Caco-2 (cell line): ENCODE data around the gene SPTB. TPM values are rescaled to one million over a fixed set of nuclear protein-coding genes. Genes with fewer than 3 reads are reported as not detected.

Experiments
- BruUV-seq: library from RNA; stranded (reverse); fragments of 400-500 nt; replicated peaks from 2 replicates; lab custom pipeline; 2021; lab: Mats Ljungman, UMichigan
- CTCF ChIA-PET: fragments of 300-600 bp; sonication (Branson Sonifier 250); formaldehyde crosslinking; loops from one replicate; lab custom pipeline; 2022; ENCODE audit warnings: antibody characterized with exemption; lab: Charles Lee
- POLR2A ChIA-PET: fragments of 300-600 bp; sonication (Branson Sonifier 250); formaldehyde crosslinking; loops from one replicate; lab custom pipeline; 2022; ENCODE audit warnings: antibody characterized with exemption; lab: Charles Lee
- DNase-seq, 2 experiments: peaks; one replicate each; pipeline versions ENCODE4 v3.0.0 to v3.0.0-alpha.2; 2020 to 2022
- H3K27me3 ChIP-seq: replicated peaks from 2 replicates; pipeline ENCODE4 v1.6.0; 2011; ENCODE audit warnings: low read length; ENCODE audit not compliant: control insufficient read depth, insufficient read depth
- H3K36me3 ChIP-seq: 2 replicates; pipeline ENCODE4 v1.5.1; 2011; ENCODE audit warnings: low read length; ENCODE audit not compliant: control insufficient read depth, insufficient read depth
- H3K4me1 ChIP-seq: fragments of 250-450 bp; sonication (Bioruptor Pico); 2 replicates; pipeline ENCODE4 v1.5.1; 2020; ENCODE audit warnings: mild to moderate bottlenecking
- H3K4me3 ChIP-seq: 2 replicates; pipeline ENCODE4 v1.5.1; 2011; ENCODE audit warnings: low read depth, mild to moderate bottlenecking, control low read depth, low read length
- H3K9me3 ChIP-seq: fragments of 250-450 bp; sonication (Bioruptor Pico); 2 replicates; pipeline ENCODE4 v1.5.1; 2020; ENCODE audit warnings: mild to moderate bottlenecking, moderate library complexity
- H3K27ac Mint-ChIP-seq: one replicate; pipeline ENCODE4 v1.8.0; 2022; ENCODE audit warnings: mixed read lengths; ENCODE audit not compliant: unreplicated experiment
- H3K27me3 Mint-ChIP-seq: one replicate; pipeline ENCODE4 v1.8.0; 2022; ENCODE audit warnings: mixed read lengths; ENCODE audit not compliant: insufficient read depth, unreplicated experiment
- H3K36me3 Mint-ChIP-seq: one replicate; pipeline ENCODE4 v1.8.0; 2022; ENCODE audit warnings: mild to moderate bottlenecking, mixed read lengths; ENCODE audit not compliant: insufficient read depth, unreplicated experiment
- H3K4me1 Mint-ChIP-seq: one replicate; pipeline ENCODE4 v1.8.0; 2022; ENCODE audit warnings: low read depth, mixed read lengths; ENCODE audit not compliant: unreplicated experiment
- H3K4me3 Mint-ChIP-seq: one replicate; pipeline ENCODE4 v1.8.0; 2022; ENCODE audit warnings: mild to moderate bottlenecking, moderate library complexity, mixed read lengths; ENCODE audit not compliant: unreplicated experiment
- H3K9me3 Mint-ChIP-seq: one replicate; pipeline ENCODE4 v1.8.0; 2022; ENCODE audit warnings: mixed read lengths; ENCODE audit not compliant: unreplicated experiment
- CTCF ChIP-seq, 2 experiments: fragments of 200-600 bp in 1 of 2; IDR thresholded peaks; 1 replicate in 1 of 2; 2 replicates in 1 of 2; pipeline versions ENCODE4 v1.5.1 to v1.8.0; 2011 to 2022; ENCODE audit warnings: antibody characterized with exemption in 1 of 2, control low read depth in 1 of 2, inconsistent platforms in 1 of 2, low read depth in 1 of 2, low read length in 1 of 2, mild to moderate bottlenecking in 1 of 2, moderate library complexity in 1 of 2; ENCODE audit not compliant: insufficient read depth in 1 of 2, severe bottlenecking in 1 of 2, unreplicated experiment in 1 of 2
- intact Hi-C: fragments of 100-400 bp; cut with micrococcal nuclease; formaldehyde crosslinking; loops from one replicate; pipeline ENCODE4 v1.10.0; 2022; ENCODE audit not compliant: unreplicated experiment
- total RNA-seq: library from RNA; stranded (reverse); gene quantifications from 2 replicates; pipeline ENCODE4 v1.2.3, GENCODE V29; 2022

Gene SPTB
- total RNA-seq, 1 experiment from 2014 or later, result 1.7 TPM

- Histone ChIP-seq H3K27me3 (no peaks in the 10 kb centered on the region), H3K4me1 (0 out of 2 replicates have a peak, but pooled peaks cover 5% of the 10 kb centered on the region), H3K9me3 (no peaks in the 10 kb centered on the region), H3K4me3 (no peak overlapping the region), H3K36me3 (no peaks in the 10 kb centered on the region)
- no peak overlapping the region for H3K27ac Mint-ChIP-seq
- H3K4me3 Mint-ChIP-seq, result no peak overlapping the region
- CTCF ChIA-PET, result interaction anchor here (0.6 kb wide), 1 partner anchor 1008 kb away, joined by 6 read pairs; no protein-coding TSS in a partner anchor
- H3K36me3 Mint-ChIP-seq, result no peaks in the 10 kb centered on the region
- H3K4me1 Mint-ChIP-seq, result peaks cover 7% of the 10 kb centered on the region
- intact Hi-C loops, result no loop called here
- BruUV-seq, result no TSS peak
- no peaks in the 10 kb centered on the region for H3K9me3 Mint-ChIP-seq
- POLR2A ChIA-PET, result no interaction called here
- TF ChIP-seq CTCF (IDR thresholded peaks at IDR 0.05; ENCODE audit: insufficient read depth in 1 of 2, low read depth in 1 of 2, low read length in 1 of 2, severe bottlenecking in 1 of 2, unreplicated experiment in 1 of 2), result no peak
- H3K27me3 Mint-ChIP-seq, result peaks cover 15% of the 10 kb centered on the region
- DNase-seq, result no peak
Observed at GRCh38 chr14:64845878-64846277, 33.8 kb downstream of the SPTB start.

- intact Hi-C loops, result loop anchor here (5.0 kb wide), 1 partner anchor 37 kb away; no protein-coding TSS in a partner anchor
Observed at GRCh38 chr14:64844969-64845536, 34.7 kb downstream of the SPTB start.

DNA sequence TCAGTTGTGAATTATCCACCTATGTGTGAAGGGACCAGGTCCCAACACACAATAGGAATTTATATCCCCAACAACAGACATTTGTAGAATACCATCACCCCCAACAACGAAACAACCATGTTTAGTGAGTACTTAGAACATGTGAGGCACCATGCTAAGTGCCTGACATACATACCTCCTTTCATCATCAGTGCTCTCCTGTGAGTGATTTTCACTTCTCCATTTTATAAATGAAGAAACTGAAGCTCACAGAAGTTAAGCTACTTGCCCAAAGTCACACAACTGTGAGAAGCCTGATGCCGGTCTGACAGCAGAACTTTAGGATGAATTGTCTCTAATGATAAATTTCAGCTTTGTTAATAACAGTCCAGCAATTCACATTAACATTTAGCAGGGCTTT is 35.4 kb downstream of the SPTB start:
- 0 out of 2 replicates have a peak, but pooled peaks cover 5% of the 10 kb centered on the region for H3K4me1 ChIP-seq
- no TSS peak for BruUV-seq
- H3K4me3 Mint-ChIP-seq, result no peak overlapping the region

More at GRCh38 chr14:64844969-64845536, 34.7 kb downstream of the SPTB start:
- peaks cover 7% of the 10 kb centered on the region for H3K4me1 Mint-ChIP-seq
- POLR2A ChIA-PET, result interaction anchor here (0.5 kb wide), 2 partner anchors 10 to 113 kb away, joined by 3 to 4 read pairs; no protein-coding TSS in a partner anchor
- no peak for DNase-seq
- no peaks in the 10 kb centered on the region for H3K36me3 Mint-ChIP-seq
- 0 out of 2 replicates have a peak, but pooled peaks cover 5% of the 10 kb centered on the region for H3K4me1 ChIP-seq
- no peak overlapping the region for H3K4me3 Mint-ChIP-seq
- no peaks in the 10 kb centered on the region for H3K9me3 Mint-ChIP-seq
- H3K9me3 ChIP-seq, result no peaks in the 10 kb centered on the region
- no peak for TF ChIP-seq CTCF (IDR thresholded peaks at IDR 0.05; ENCODE audit: insufficient read depth in 1 of 2, low read depth in 1 of 2, low read length in 1 of 2, severe bottlenecking in 1 of 2, unreplicated experiment in 1 of 2)
- H3K27ac Mint-ChIP-seq, result no peak overlapping the region
- H3K36me3 ChIP-seq, result no peaks in the 10 kb centered on the region
- no TSS peak for BruUV-seq
- no peak overlapping the region for H3K4me3 ChIP-seq
- peaks cover 13% of the 10 kb centered on the region for H3K27me3 Mint-ChIP-seq
- H3K27me3 ChIP-seq, result no peaks in the 10 kb centered on the region
- CTCF ChIA-PET, result interaction anchor here (1.5 kb wide), 1 partner anchor 22 kb away, joined by 6 read pairs; no protein-coding TSS in a partner anchor

More for the DNA sequence above, 35.4 kb downstream of the SPTB start:
- Mint-ChIP-seq H3K27ac (no peak overlapping the region), H3K27me3 (peaks cover 13% of the 10 kb centered on the region), H3K4me1 (peaks cover 7% of the 10 kb centered on the region), H3K9me3 (no peaks in the 10 kb centered on the region), H3K36me3 (no peaks in the 10 kb centered on the region)
- Histone ChIP-seq H3K36me3 (no peaks in the 10 kb centered on the region), H3K4me3 (no peak overlapping the region), H3K9me3 (no peaks in the 10 kb centered on the region), H3K27me3 (no peaks in the 10 kb centered on the region)
- CTCF ChIA-PET, result interaction anchor here (1.5 kb wide), 1 partner anchor 21 kb away, joined by 6 read pairs; no protein-coding TSS in a partner anchor
- POLR2A ChIA-PET, result no interaction called here
- DNase-seq, result no peak
- intact Hi-C loops, result loop anchor here (5.0 kb wide), 1 partner anchor 38 kb away; no protein-coding TSS in a partner anchor
- TF ChIP-seq CTCF (IDR thresholded peaks at IDR 0.05; ENCODE audit: insufficient read depth in 1 of 2, low read depth in 1 of 2, low read length in 1 of 2, severe bottlenecking in 1 of 2, unreplicated experiment in 1 of 2), result no peak
